GM12873 (cell line): ENCODE data around the gene FCER1G.

ENCODE experiments used
- TF ChIP-seq, protein P1 (sequence below): IDR thresholded peaks from 2 replicates; pipeline ENCODE4 v1.5.1; 2012; ENCODE audit warnings: low read depth, mild to moderate bottlenecking, moderate library complexity, low read length, control low read depth; ENCODE audit not compliant: insufficient read depth; ENCODE audit errors: missing control alignments

FCER1G gene

DNA sequence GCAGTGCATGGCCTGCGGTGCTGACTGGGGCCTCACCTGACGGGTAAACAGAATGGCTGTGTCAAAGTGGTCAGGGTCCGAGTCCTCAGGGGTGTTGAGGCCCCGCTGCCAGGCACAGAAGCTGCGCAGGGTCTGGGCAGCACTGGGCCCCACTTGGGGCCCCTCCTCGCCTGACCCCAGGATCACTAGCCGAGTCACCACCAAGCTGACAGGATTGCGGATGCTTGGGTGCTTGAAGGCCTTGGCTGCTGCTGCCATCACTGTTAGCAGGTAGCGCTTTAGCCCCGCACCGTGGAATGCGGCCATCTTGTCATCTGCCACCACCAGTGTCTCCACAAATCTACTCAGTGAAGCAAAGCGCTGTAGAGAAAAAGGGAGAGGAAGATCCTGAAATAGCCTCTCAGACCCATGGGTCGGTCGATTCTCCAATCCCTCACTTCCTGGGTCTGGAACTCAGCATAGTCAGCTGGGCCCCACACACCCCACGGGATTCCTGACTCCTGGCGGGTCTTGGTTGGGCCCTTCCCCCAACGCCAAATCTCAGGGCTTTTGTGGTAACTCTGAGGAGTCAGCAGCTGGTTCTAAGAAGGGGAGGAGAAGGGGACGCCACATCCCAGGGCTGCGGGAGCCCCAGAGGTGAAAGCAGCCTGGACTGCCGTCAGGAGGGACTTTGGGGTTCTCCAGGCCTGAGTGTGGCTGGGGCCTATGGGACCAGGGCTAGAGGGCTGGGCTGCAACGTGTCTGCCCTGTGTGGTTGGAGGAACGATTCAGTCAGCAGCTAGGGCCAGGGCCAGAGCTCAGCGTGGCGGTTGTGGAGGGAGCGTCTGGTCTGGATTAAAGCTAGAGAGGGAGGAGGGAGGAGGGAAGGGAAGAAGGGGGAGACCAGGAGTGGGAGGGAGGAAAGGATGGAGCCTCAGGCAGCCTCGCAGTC, 18.3 kb upstream of the FCER1G start:
- TF ChIP-seq, protein P1, sequence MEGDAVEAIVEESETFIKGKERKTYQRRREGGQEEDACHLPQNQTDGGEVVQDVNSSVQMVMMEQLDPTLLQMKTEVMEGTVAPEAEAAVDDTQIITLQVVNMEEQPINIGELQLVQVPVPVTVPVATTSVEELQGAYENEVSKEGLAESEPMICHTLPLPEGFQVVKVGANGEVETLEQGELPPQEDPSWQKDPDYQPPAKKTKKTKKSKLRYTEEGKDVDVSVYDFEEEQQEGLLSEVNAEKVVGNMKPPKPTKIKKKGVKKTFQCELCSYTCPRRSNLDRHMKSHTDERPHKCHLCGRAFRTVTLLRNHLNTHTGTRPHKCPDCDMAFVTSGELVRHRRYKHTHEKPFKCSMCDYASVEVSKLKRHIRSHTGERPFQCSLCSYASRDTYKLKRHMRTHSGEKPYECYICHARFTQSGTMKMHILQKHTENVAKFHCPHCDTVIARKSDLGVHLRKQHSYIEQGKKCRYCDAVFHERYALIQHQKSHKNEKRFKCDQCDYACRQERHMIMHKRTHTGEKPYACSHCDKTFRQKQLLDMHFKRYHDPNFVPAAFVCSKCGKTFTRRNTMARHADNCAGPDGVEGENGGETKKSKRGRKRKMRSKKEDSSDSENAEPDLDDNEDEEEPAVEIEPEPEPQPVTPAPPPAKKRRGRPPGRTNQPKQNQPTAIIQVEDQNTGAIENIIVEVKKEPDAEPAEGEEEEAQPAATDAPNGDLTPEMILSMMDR: no peak

DNA sequence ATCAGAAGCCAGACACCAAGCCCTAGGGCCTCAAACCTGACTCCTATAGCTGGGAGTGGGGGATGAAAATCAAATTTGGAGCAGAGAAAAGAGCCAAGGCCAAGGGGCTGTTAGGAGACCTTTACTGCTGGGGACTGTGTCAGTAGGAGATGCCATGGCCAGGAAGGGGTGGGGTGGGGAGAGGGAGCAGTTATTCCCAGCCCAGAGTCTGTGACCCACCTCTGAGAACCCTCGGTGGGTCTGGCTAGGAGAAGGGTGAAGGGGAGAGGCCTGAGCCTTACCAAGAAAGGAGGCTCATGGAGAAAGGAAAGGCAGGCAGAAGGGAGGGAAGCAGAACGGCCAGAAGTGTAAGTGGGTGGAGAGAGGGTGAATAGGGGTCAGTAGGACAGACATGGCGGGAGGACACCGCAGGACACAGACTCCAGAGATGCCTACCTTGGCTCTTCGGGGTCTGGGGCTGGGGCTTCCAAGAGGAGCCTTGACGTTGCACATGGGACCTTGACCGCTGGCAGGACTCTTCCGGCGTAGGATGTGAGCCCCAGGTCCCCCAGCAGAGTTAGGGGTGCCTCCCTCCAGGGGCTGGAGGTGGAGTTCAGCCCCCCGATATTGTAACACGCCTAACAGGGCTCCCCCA, 17.4 kb upstream of the FCER1G start:
- TF ChIP-seq, protein P1: no peak

DNA sequence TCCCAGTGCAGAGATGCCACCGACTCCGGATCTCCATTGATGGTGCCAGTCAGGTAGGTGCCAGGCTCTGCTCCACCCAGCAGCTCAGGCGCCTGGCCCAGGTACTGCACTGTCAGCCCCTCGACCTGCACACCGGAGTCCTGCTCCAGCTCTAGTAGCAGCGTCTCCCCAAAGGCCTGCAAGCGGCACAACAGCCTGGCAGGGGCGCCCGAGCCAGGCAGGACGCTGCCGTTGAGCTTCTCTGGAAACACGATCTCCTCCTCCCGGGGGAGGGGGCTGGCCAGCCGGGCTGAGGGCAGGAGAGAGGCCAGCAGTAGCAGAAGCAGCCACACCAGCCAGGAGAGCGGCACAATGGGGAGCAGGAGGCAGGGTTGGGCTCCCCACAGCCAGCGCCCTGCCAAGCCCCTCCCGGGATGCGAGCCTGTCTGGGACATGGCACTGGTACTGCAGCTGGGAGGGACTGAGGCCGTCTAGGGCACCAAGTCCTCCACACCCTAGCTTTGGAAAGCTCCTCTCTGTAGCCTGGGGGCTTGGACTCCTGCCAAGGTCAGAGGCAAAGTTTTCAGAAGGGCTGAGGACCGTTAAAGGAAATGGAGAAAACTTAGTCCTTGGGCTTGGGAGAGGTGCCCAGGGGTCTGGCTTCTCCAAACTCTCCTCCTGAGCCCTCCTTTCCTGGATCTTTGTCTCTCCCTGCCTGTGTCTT, 16.8 kb upstream of the FCER1G start:
- TF ChIP-seq, protein P1: no peak

DNA sequence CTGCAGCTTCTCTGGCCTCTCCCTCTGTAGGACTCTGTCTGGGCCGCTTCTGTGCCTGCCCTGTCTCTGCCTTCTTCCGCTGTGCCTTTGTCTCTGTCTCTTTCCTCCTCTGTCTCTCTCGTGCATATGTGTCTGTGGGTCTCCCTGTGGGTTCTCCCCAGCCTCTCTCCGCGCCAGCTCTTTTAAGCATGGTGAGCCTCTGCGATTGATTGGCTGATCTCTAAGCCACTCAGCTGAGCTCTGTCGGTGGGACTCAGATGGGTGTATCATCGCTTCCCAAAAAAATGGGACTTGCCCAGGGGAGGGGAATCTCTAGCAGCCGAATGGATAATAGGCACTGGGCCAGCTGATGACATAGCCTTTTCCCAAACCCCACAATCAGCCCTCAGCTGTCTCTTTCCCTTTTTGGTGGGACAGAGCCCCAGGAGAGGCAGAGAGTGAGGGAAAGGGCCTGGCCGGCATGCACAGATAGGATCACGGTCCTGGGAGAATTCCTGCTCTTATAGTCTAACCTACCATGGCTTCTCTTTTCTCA, 16.1 kb upstream of the FCER1G start, which contains the start of gene ADAMTS4:
Gene ADAMTS4 (minus strand): TSS at position 158 of the 535 bp plus-strand sequence. CDS start 427 bp downstream, outside the sequence.
- TF ChIP-seq, protein P1: no peak

DNA sequence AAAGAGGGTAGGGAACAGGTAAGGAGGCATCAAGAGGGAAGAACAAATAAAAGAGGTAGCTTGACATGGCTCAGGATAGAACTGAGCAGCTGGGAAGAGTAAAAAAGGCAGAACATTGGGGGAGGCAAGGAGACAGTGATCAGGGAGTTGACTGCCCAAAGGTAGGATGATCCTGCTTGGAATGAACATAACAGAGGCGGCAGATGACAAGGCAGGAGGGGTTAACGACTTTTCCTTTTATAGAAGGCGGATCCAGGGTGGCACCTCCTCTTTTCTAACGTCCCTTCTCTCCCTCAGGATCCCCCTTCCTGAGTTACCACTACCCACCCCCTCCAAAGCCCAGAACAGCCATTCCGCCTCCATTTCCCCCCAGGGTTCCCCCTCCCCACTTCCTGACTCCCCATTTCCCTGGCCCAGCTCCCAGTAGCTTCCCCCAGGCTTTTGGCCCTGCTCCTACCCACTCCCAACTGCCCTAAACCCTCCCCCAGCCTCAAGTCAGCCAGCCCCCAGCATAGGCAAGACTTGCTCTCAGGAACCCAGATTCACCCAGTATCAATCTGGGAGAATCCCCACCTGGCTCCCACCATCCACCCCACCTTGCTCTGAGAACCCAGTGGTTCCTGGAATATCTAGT, 15.5 kb upstream of the FCER1G start:
- TF ChIP-seq, protein P1: no peak

DNA sequence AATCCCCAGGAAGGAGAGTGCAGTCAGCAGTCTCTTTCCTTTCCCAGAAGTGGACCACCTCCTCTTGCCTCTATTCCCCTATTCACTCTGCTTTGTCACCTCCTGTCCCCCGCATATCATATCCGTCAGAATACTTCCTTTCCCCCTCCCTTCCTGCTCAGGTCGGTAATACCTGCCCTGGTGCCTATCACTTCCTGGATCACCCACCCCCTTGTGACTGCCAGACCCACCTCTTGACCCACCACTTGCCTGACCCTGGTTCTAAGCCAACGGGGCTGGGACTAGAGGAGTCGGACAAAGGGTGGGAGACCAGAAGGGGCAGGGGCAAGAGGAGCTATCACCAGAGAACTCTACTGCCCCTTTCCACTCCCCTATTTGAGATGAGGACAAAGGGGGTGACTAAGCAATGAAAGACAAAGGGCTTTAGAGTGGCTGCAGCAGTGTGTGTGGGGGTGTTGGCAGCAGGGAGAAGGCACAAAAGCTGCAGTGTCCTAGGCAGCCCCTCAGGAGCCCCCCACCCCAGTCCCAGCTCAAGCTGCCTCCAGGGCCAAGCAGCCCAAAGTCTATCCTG, 14.6 kb upstream of the FCER1G start:
- TF ChIP-seq, protein P1: no peak
